HepG2 (cell line): ENCODE data around the gene SPSB2. TPM values are rescaled to one million over a fixed set of nuclear protein-coding genes. Genes with fewer than 3 reads are reported as not detected.

Source experiments
- ATAC-seq: fragments of 200-7000 bp; cut with Tn5 transposase; 3 replicates; pipeline ENCODE4 v1.9.1; 2020; ENCODE audit warnings: mild to moderate bottlenecking, moderate library complexity
- BruUV-seq: library from RNA; stranded (reverse); fragments of 400-500 nt; replicated peaks from 2 replicates; lab custom pipeline; 2021; lab: Mats Ljungman, UMichigan
- CTCF ChIA-PET: fragments of 300-600 bp; formaldehyde crosslinking; extraction: SDS; loops from one replicate; lab custom pipeline; 2021; ENCODE audit warnings: low total read pairs, inconsistent platforms, low intra/inter-chr PET ratio; lab: Yijun Ruan, JAX
- POLR2A ChIA-PET: fragments of 350-600 bp; sonication (Branson Sonifier 250); formaldehyde crosslinking; loops from one replicate; lab custom pipeline; 2020; ENCODE audit warnings: antibody characterized with exemption, inconsistent platforms; lab: Yijun Ruan, JAX
- DNase-seq: peaks from one replicate; pipeline ENCODE4 v3.0.0-alpha.2; 2015; ENCODE audit warnings: low spot score
- FAIRE-seq: peaks from 3 replicates; lab custom pipeline; 2011; peaks lifted over from hg19 to GRCh38; lab: Jason Lieb, UNC
- H2AFZ ChIP-seq: one replicate; pipeline ENCODE4 v1.6.1; 2011; ENCODE audit warnings: low read length, inconsistent platforms
- H3K27ac ChIP-seq: fragments of 300-600 bp; 3 replicates; pipeline ENCODE4 v1.8.0; 2011; ENCODE audit warnings: mixed run types, mild to moderate bottlenecking, mixed read lengths, low read length, inconsistent platforms; ENCODE audit not compliant: insufficient read depth; ENCODE audit errors: extremely low read length
- H3K27me3 ChIP-seq, 2 experiments: fragments of 200-600 bp in 1 of 2; 2 replicates in 1 of 2; 3 replicates in 1 of 2; pipeline versions ENCODE4 v1.6.0 to v1.8.0; 2011; ENCODE audit warnings: low read length in 2 of 2, mild to moderate bottlenecking in 2 of 2, moderate library complexity in 2 of 2, inconsistent platforms in 1 of 2; ENCODE audit not compliant: insufficient read depth in 2 of 2, control insufficient read depth in 1 of 2
- H3K36me3 ChIP-seq, 2 experiments: fragments of 200-600 bp in 1 of 2; replicated peaks in 1 of 2; 2 replicates in 1 of 2; 3 replicates in 1 of 2; pipeline versions ENCODE4 v1.5.1 to v1.8.0; 2011; ENCODE audit warnings: low read length in 2 of 2, inconsistent platforms in 1 of 2; ENCODE audit not compliant: insufficient read depth in 2 of 2, control insufficient read depth in 1 of 2
- H3K4me1 ChIP-seq: 2 replicates; pipeline ENCODE4 v1.5.1; 2012; ENCODE audit warnings: low read length, inconsistent platforms; ENCODE audit not compliant: insufficient read depth
- H3K4me2 ChIP-seq: 2 replicates; pipeline ENCODE4 v1.6.0; 2011; ENCODE audit warnings: low read depth, low read length, inconsistent platforms
- H3K4me3 ChIP-seq, 3 experiments: fragments of 200-600 bp in 1 of 3; sonication (generic), shearing (Covaris generic) in 1 of 3; replicated peaks in 1 of 3; 2 replicates each; pipeline ENCODE4 v1.5.1; 2011 to 2016; ENCODE audit warnings: low read length in 3 of 3, inconsistent platforms in 2 of 3, low read depth in 2 of 3, mild to moderate bottlenecking in 2 of 3, control low read depth in 1 of 3, mixed read lengths in 1 of 3; ENCODE audit not compliant: insufficient read depth in 1 of 3
- H3K79me2 ChIP-seq: one replicate; pipeline ENCODE4 v1.6.1; 2011; ENCODE audit warnings: low read length, inconsistent platforms; ENCODE audit not compliant: insufficient read depth
- H3K9ac ChIP-seq: 2 replicates; pipeline ENCODE4 v1.6.0; 2011; ENCODE audit warnings: mild to moderate bottlenecking, low read depth, low read length, inconsistent platforms; ENCODE audit not compliant: insufficient read depth
- H3K9me3 ChIP-seq: 2 replicates; pipeline ENCODE4 v1.5.1; 2012; ENCODE audit warnings: mild to moderate bottlenecking, low read length
- H4K20me1 ChIP-seq: 2 replicates; pipeline ENCODE4 v1.6.0; 2011; ENCODE audit warnings: inconsistent platforms, mild to moderate bottlenecking, low read length, moderate library complexity; ENCODE audit not compliant: insufficient read depth
- AGO1 ChIP-seq: fragments of 200-400 bp; formaldehyde crosslinking; IDR thresholded peaks from 2 replicates; pipeline ENCODE4 v1.6.1; 2017; ENCODE audit warnings: mild to moderate bottlenecking, low read depth, low read length, moderate library complexity; ENCODE audit not compliant: poor library complexity, severe bottlenecking
- BCL3 ChIP-seq: sonication (generic); formaldehyde crosslinking; IDR thresholded peaks from 2 replicates; pipeline ENCODE4 v1.5.1; 2020; ENCODE audit warnings: mild to moderate bottlenecking, missing genetic modification reagents, moderate library complexity
- GFI1 ChIP-seq: sonication (generic); formaldehyde crosslinking; IDR thresholded peaks from 2 replicates; pipeline ENCODE4 v1.5.0; 2020; ENCODE audit warnings: missing genetic modification reagents, mild to moderate bottlenecking, borderline replicate concordance
- HNRNPLL ChIP-seq: fragments of 200-400 bp; formaldehyde crosslinking; IDR thresholded peaks from 2 replicates; pipeline ENCODE4 v1.6.1; 2017; ENCODE audit warnings: mild to moderate bottlenecking, low read depth, low read length; ENCODE audit not compliant: poor library complexity, severe bottlenecking
- IKZF4 ChIP-seq: sonication (generic); formaldehyde crosslinking; IDR thresholded peaks from 2 replicates; pipeline ENCODE4 v1.5.1; 2020; ENCODE audit warnings: borderline replicate concordance, mild to moderate bottlenecking, low read depth, missing genetic modification reagents; ENCODE audit errors: not compliant biosample characterization
- RBM22 ChIP-seq: fragments of 200-400 bp; formaldehyde crosslinking; optimal IDR thresholded peaks from 2 replicates; pipeline ENCODE3; 2017; ENCODE audit warnings: mild to moderate bottlenecking, low read length, moderate library complexity
- SNAPC4 ChIP-seq: sonication (generic); formaldehyde crosslinking; IDR thresholded peaks from 2 replicates; pipeline ENCODE4 v1.4.0; 2020; ENCODE audit warnings: mild to moderate bottlenecking, missing genetic modification reagents
- ZBTB38 ChIP-seq: sonication (generic); formaldehyde crosslinking; IDR thresholded peaks from 2 replicates; pipeline ENCODE4 v1.5.1; 2020; ENCODE audit warnings: mild to moderate bottlenecking, missing genetic modification reagents
- ZC3H13 ChIP-seq: sonication (generic); formaldehyde crosslinking; IDR thresholded peaks from 2 replicates; pipeline ENCODE4 v1.8.1; 2023; ENCODE audit warnings: mild to moderate bottlenecking, missing genetic modification reagents, moderate library complexity
- ZMYM2 ChIP-seq: sonication (generic); formaldehyde crosslinking; IDR thresholded peaks from 2 replicates; pipeline ENCODE4 v1.8.0; 2022; ENCODE audit warnings: mild to moderate bottlenecking, missing genetic modification reagents
- ZNF263 ChIP-seq: sonication (generic); formaldehyde crosslinking; IDR thresholded peaks from 2 replicates; pipeline ENCODE4 v1.4.0; 2020; ENCODE audit warnings: missing genetic modification reagents
- ZNF431 ChIP-seq: sonication (generic); formaldehyde crosslinking; IDR thresholded peaks from 2 replicates; pipeline ENCODE4 v1.9.0; 2022; ENCODE audit warnings: missing genetic modification reagents, low read depth, mild to moderate bottlenecking, borderline replicate concordance
- ZNF746 ChIP-seq: sonication (generic); formaldehyde crosslinking; IDR thresholded peaks from 2 replicates; pipeline ENCODE4 v1.8.0; 2022; ENCODE audit warnings: mild to moderate bottlenecking, missing genetic modification reagents
- ZNF784 ChIP-seq: sonication (generic); formaldehyde crosslinking; IDR thresholded peaks from 2 replicates; pipeline ENCODE4 v1.5.1; 2020; ENCODE audit warnings: missing genetic modification reagents, mild to moderate bottlenecking, borderline replicate concordance
- ZSCAN25 ChIP-seq: sonication (generic); formaldehyde crosslinking; IDR thresholded peaks from 2 replicates; pipeline ENCODE4 v1.8.0; 2022; ENCODE audit warnings: mild to moderate bottlenecking, missing genetic modification reagents
- WGBS: methylation state at CpG from one replicate; pipeline ENCODE4 v1.1.6; 2017; ENCODE audit warnings: low lambda C conversion rate; 5-methylcytosine and 5-hydroxymethylcytosine counted together
- in situ Hi-C: cut with HindIII; loops from 2 replicates; pipeline ENCODE4 v1.10.0; 2017; ENCODE audit warnings: low pct_unique_long_range_greater_than_20kb; ENCODE audit not compliant: extremely low pct_ligation_motif_present
- intact Hi-C: fragments of 100-400 bp; cut with micrococcal nuclease; formaldehyde crosslinking; loops from one replicate; pipeline ENCODE4 v1.10.0; 2022; ENCODE audit not compliant: unreplicated experiment
- polyA plus RNA-seq, 8 experiments: library from polyadenylated mRNA; depleted of rRNA in 3 of 8; stranded (reverse) in 7 of 8; unstranded in 1 of 8; fragments of >200 nt; fragmentation: Illumina TruSeq in 4 of 8; extraction: Trizol in 4 of 8; gene quantifications; 2 replicates each; pipeline versions ENCODE4 v1.2.1 to v1.2.3, GENCODE V29; 2011 to 2016; ENCODE audit warnings: low read depth in 4 of 8, missing spikeins in 1 of 8, mixed read lengths in 1 of 8; ENCODE audit not compliant: insufficient read depth in 1 of 8
- total RNA-seq, 5 experiments: library from RNA; depleted of rRNA; stranded (reverse); fragments of >200 nt; fragmentation: Illumina TruSeq; extraction: Trizol; gene quantifications; 2 replicates each; pipeline ENCODE4 v1.2.3, GENCODE V29; 2016; ENCODE audit warnings: low read depth in 1 of 5

The SPSB2 gene
- total and polyA plus RNA-seq, 2 of the 13 experiments (the other 11 are each of a cell fraction or from before 2014, with no cell fraction given), result 2.0 to 6.2 TPM

GRCh38 chr12:6821591-6822425, 51.3 kb downstream of the SPSB2 start, which contains the start of gene GPR162:
TSS of gene GPR162 (plus strand) at chr12:6821821. CDS start at chr12:6823899, 2,078 bp downstream.
- no TSS peak for BruUV-seq
- ATAC-seq, result peak; percentile 32
- no peaks in the 10 kb centered on the region for H3K9me3 ChIP-seq
- H3K27me3 ChIP-seq, result peaks cover 5 to 29% of the 10 kb centered on the region in 2 experiments; a peak in 4 of 5 replicates
- peaks cover 42% of the 10 kb centered on the region for H3K4me1 ChIP-seq
- H3K4me2 ChIP-seq, result peak within 1 kb of the TSS; percentile 72
- no peak within 1 kb of the TSS for H2AFZ ChIP-seq
- H4K20me1 ChIP-seq, result no peaks in the 10 kb centered on the region
- FAIRE-seq, result no peak
- DNase-seq, result no peak
- peak within 1 kb of the TSS; percentile 31; the same call in 1 of the 2 replicates for H3K9ac ChIP-seq
- in situ Hi-C loops, result no loop called here
- H3K36me3 ChIP-seq, result no peaks in the 10 kb centered on the region
- POLR2A ChIA-PET, result interaction anchor here (0.8 to 2.0 kb wide), 3 partner anchors 8 to 69 kb away, joined by 3 to 13 read pairs (median 4); partner anchors contain the start of gene MLF2
- H3K79me2 ChIP-seq, result no peaks in the 10 kb centered on the region
- 6% methylated on average over 23 of the region's 28 CpGs for WGBS
- intact Hi-C loops, result loop anchor here (10.0 kb wide), 1 partner anchor 207 kb away; no protein-coding TSS in a partner anchor
- peak within 1 kb of the TSS in 2 of 3 experiments; percentile 45 to 60; a peak in 3 of 6 replicates for H3K4me3 ChIP-seq
- H3K27ac ChIP-seq, result no peak within 1 kb of the TSS
- CTCF ChIA-PET, result no interaction called here
- TF ChIP-seq SNAPC4, result no peak
- 0 out of 2 replicates have a peak, but pooled peaks have one; percentile 28 for TF ChIP-seq GFI1
- peak; percentile 61; the same call in 1 of the 2 replicates for TF ChIP-seq ZC3H13
- TF ChIP-seq ZMYM2 (CRISPR knock-in tag), result no peak
- peak; percentile 91 for TF ChIP-seq AGO1
- peak; percentile 81; the same call in 1 of the 2 replicates for TF ChIP-seq ZNF263 (CRISPR knock-in tag)
- peak; percentile 78; the same call in 1 of the 2 replicates for TF ChIP-seq ZSCAN25 (CRISPR knock-in tag)
- peak; percentile 43 for TF ChIP-seq IKZF4 (CRISPR knock-in tag)
- TF ChIP-seq ZNF431 (CRISPR knock-in tag), result no peak
- TF ChIP-seq RBM22, result peak; percentile 83
- peak; percentile 34 for TF ChIP-seq HNRNPLL
- TF ChIP-seq ZNF784 (CRISPR knock-in tag), result peak; percentile 27; the same call in 1 of the 2 replicates
- TF ChIP-seq ZBTB38 (CRISPR knock-in tag), result no peak
- peak; percentile 81 for TF ChIP-seq ZNF746 (CRISPR knock-in tag)
- peak; percentile 58; the same call in 1 of the 2 replicates for TF ChIP-seq BCL3 (CRISPR knock-in tag)
